Suprapubic skin (tissue), 4 donors: Measurements from ENCODE around the gene LPCAT1.

Source experiments
- EP300 ChIP-seq: sonication (generic); formaldehyde crosslinking; IDR thresholded peaks from one replicate; pipeline ENCODE4 v1.6.1; 2017; ENCODE audit warnings: antibody characterized with exemption
- POLR2AphosphoS5 ChIP-seq, 3 donors: sonication (generic); formaldehyde crosslinking; IDR thresholded peaks; one replicate each; pipeline ENCODE4 v1.6.1; 2017; ENCODE audit warnings: antibody characterized with exemption in 3 of 3
- TF ChIP-seq, protein P1 (sequence below), 2 donors: fragments of 200-600 bp in 1 of 2; fragments of 450-650 bp in 1 of 2; sonication (generic) in 1 of 2; IDR thresholded peaks; one replicate each; pipeline ENCODE4 v1.5.1; 2016 to 2019; ENCODE audit warnings: antibody characterized with exemption in 2 of 2, mild to moderate bottlenecking in 1 of 2, moderate library complexity in 1 of 2

GRCh38 chr5:1563051-1563461 lies 39.3 kb upstream of the LPCAT1 start:
- TF ChIP-seq, protein P1, sequence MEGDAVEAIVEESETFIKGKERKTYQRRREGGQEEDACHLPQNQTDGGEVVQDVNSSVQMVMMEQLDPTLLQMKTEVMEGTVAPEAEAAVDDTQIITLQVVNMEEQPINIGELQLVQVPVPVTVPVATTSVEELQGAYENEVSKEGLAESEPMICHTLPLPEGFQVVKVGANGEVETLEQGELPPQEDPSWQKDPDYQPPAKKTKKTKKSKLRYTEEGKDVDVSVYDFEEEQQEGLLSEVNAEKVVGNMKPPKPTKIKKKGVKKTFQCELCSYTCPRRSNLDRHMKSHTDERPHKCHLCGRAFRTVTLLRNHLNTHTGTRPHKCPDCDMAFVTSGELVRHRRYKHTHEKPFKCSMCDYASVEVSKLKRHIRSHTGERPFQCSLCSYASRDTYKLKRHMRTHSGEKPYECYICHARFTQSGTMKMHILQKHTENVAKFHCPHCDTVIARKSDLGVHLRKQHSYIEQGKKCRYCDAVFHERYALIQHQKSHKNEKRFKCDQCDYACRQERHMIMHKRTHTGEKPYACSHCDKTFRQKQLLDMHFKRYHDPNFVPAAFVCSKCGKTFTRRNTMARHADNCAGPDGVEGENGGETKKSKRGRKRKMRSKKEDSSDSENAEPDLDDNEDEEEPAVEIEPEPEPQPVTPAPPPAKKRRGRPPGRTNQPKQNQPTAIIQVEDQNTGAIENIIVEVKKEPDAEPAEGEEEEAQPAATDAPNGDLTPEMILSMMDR (IDR thresholded peaks at IDR 0.05): no peak
- TF ChIP-seq EP300: no peak
- TF ChIP-seq POLR2AphosphoS5 (IDR thresholded peaks at IDR 0.05): no peak
